NB4 (cell line): ENCODE results near the gene ARVCF.
"Not testable (repeated sequence)": the region's sequence is repeated elsewhere in the genome, so short reads cannot be mapped to it uniquely, and the experiment has no call there.

ENCODE experiments used
- DNase-seq: peaks from one replicate; pipeline ENCODE4 v3.0.0; 2010; ENCODE audit warnings: low read depth
- H3K4me3 ChIP-seq: one replicate; pipeline ENCODE4 v1.5.1; 2011; ENCODE audit warnings: mild to moderate bottlenecking, low read depth, low read length, moderate library complexity
- CTCF ChIP-seq: IDR thresholded peaks from one replicate; pipeline ENCODE4 v1.5.1; 2012; ENCODE audit warnings: low read depth, low read length
- MAX ChIP-seq: IDR thresholded peaks from 2 replicates; pipeline ENCODE4 v1.6.1; 2011; ENCODE audit warnings: low read depth, low read length
- MYC ChIP-seq: IDR thresholded peaks from 2 replicates; pipeline ENCODE4 v1.6.1; 2011; ENCODE audit warnings: low read depth, low read length
- POLR2A ChIP-seq: IDR thresholded peaks from 2 replicates; pipeline ENCODE4 v1.6.1; 2011; ENCODE audit warnings: mild to moderate bottlenecking; ENCODE audit not compliant: insufficient read length; ENCODE audit errors: extremely low read depth

The ARVCF gene

GRCh38 chr22:19931514-19931913, 85.1 kb downstream of the ARVCF start:
- TF ChIP-seq CTCF (no peak), MAX (no peak), POLR2A (no peak), MYC (no peak)
- H3K4me3 ChIP-seq: no peak overlapping the region
- no peak for DNase-seq

GRCh38 chr22:19930551-19931486, 85.8 kb downstream of the ARVCF start:
- TF ChIP-seq MAX: no peak
- no peak for TF ChIP-seq POLR2A
- TF ChIP-seq CTCF: no peak
- TF ChIP-seq MYC: no peak
- H3K4me3 ChIP-seq: no peak overlapping the region
- DNase-seq: no peak

GRCh38 chr22:19929586-19930550, 86.8 kb downstream of the ARVCF start:
- no peak for DNase-seq
- no peak overlapping the region for H3K4me3 ChIP-seq
- TF ChIP-seq POLR2A (no peak), MYC (no peak), CTCF (no peak), MAX (no peak)

- DNase-seq: no peak
- no peak overlapping the region for H3K4me3 ChIP-seq
- TF ChIP-seq POLR2A: no peak
- TF ChIP-seq MYC: no peak
- TF ChIP-seq CTCF: no peak
- no peak for TF ChIP-seq MAX
Observed at GRCh38 chr22:19928207-19928606, 88.4 kb downstream of the ARVCF start.

GRCh38 chr22:19927696-19928095, 88.9 kb downstream of the ARVCF start:
- DNase-seq: no peak
- H3K4me3 ChIP-seq: no peak overlapping the region
- no peak for TF ChIP-seq MYC
- TF ChIP-seq MAX: no peak
- TF ChIP-seq POLR2A: no peak
- no peak for TF ChIP-seq CTCF

GRCh38 chr22:19926028-19926427, 90.6 kb downstream of the ARVCF start:
- not testable (repeated sequence) for H3K4me3 ChIP-seq, DNase-seq
